GM12878 (cell line): Measurements from ENCODE around the gene F13A1. TPM values are rescaled to one million over a fixed set of nuclear protein-coding genes. Genes with fewer than 3 reads are reported as not detected.

ENCODE experiments used
- ATAC-seq: fragments of 200-7000 bp; cut with Tn5 transposase; 3 replicates; pipeline ENCODE4 v1.9.1; 2020; ENCODE audit warnings: mild to moderate bottlenecking, moderate library complexity
- BruUV-seq: library from RNA; stranded (reverse); fragments of 400-500 nt; replicated peaks from 2 replicates; lab custom pipeline; 2021; lab: Mats Ljungman, UMichigan
- CTCF ChIA-PET: fragments of 300-600 bp; sonication (Branson Sonifier 250); formaldehyde crosslinking; extraction: SDS; loops from one replicate; lab custom pipeline; 2021; ENCODE audit warnings: inconsistent platforms; lab: Yijun Ruan, JAX
- POLR2A ChIA-PET: fragments of 350-600 bp; formaldehyde crosslinking; extraction: SDS; loops from one replicate; lab custom pipeline; 2021; ENCODE audit warnings: inconsistent platforms; lab: Charles Lee
- RAD21 ChIA-PET: fragments of 300-600 bp; sonication (Branson Sonifier 250); formaldehyde crosslinking; loops from one replicate; lab custom pipeline; 2023; ENCODE audit warnings: antibody characterized with exemption; ENCODE audit not compliant: unreplicated experiment; lab: Charles Lee
- SMC1A ChIA-PET: fragments of 300-600 bp; sonication (Branson Sonifier 250); formaldehyde crosslinking; loops from one replicate; lab custom pipeline; 2023; ENCODE audit not compliant: unreplicated experiment, uncharacterized antibody; lab: Charles Lee
- DNase-seq: peaks from one replicate; pipeline ENCODE4 v3.0.0-alpha.2; 2011; ENCODE audit warnings: low read depth, low spot score
- FAIRE-seq: peaks from 3 replicates; lab custom pipeline; 2011; peaks lifted over from hg19 to GRCh38; lab: Jason Lieb, UNC
- H2AFZ ChIP-seq: 2 replicates; pipeline ENCODE4 v1.6.0; 2011; ENCODE audit warnings: low read depth, low read length, control low read depth; ENCODE audit not compliant: control insufficient read depth
- H3K27ac ChIP-seq: 2 replicates; pipeline ENCODE4 v1.5.1; 2011; ENCODE audit warnings: control low read depth; ENCODE audit not compliant: control insufficient read depth, insufficient read depth
- H3K27me3 ChIP-seq, 2 experiments: replicated peaks in 1 of 2; 2 replicates each; pipeline versions ENCODE4 v1.6.0 to v1.6.1; 2011; ENCODE audit warnings: low read length in 1 of 2; ENCODE audit not compliant: control insufficient read depth in 2 of 2, insufficient read depth in 2 of 2
- H3K36me3 ChIP-seq, 2 experiments: 2 replicates each; pipeline ENCODE4 v1.5.1; 2011; ENCODE audit warnings: low read length in 1 of 2; ENCODE audit not compliant: control insufficient read depth in 2 of 2, insufficient read depth in 2 of 2
- H3K4me1 ChIP-seq: 2 replicates; pipeline ENCODE4 v1.6.1; 2011; ENCODE audit warnings: mild to moderate bottlenecking, low read length, moderate library complexity, mixed read lengths; ENCODE audit not compliant: control insufficient read depth, insufficient read depth
- H3K4me2 ChIP-seq: 2 replicates; pipeline ENCODE4 v1.6.0; 2011; ENCODE audit warnings: control low read depth; ENCODE audit not compliant: control insufficient read depth, insufficient read depth
- H3K4me3 ChIP-seq: fragments of 200-600 bp; sonication (generic); 2 replicates; pipeline ENCODE4 v1.5.1; 2016
- H3K79me2 ChIP-seq: 2 replicates; pipeline ENCODE4 v1.6.0; 2011; ENCODE audit warnings: low read length; ENCODE audit not compliant: control insufficient read depth, insufficient read depth
- H3K9ac ChIP-seq: 2 replicates; pipeline ENCODE4 v1.8.0; 2011; ENCODE audit warnings: low read length, control low read depth, mixed read lengths; ENCODE audit not compliant: control insufficient read depth, insufficient read depth
- H3K9me3 ChIP-seq: replicated peaks from 3 replicates; pipeline ENCODE4 v1.5.1; 2011; ENCODE audit warnings: mild to moderate bottlenecking, low read length; ENCODE audit not compliant: control insufficient read depth, insufficient read depth
- H4K20me1 ChIP-seq: 2 replicates; pipeline ENCODE4 v1.6.0; 2011; ENCODE audit not compliant: control insufficient read depth, insufficient read depth
- ATF3 ChIP-seq: IDR thresholded peaks from 2 replicates; pipeline ENCODE4 v1.6.1; 2011; ENCODE audit warnings: low read depth, mild to moderate bottlenecking, low read length, moderate library complexity, borderline replicate concordance; ENCODE audit errors: extremely low read depth
- CEBPZ ChIP-seq: fragments of 150-350 bp; IDR thresholded peaks from 2 replicates; pipeline ENCODE4 v1.6.1; 2016; ENCODE audit warnings: low read depth, low read length
- CHD4 ChIP-seq: fragments of 200-600 bp; sonication (generic); IDR thresholded peaks from 2 replicates; pipeline ENCODE4 v1.6.1; 2016; ENCODE audit warnings: mild to moderate bottlenecking
- E4F1 ChIP-seq: fragments of 450-650 bp; IDR thresholded peaks from 2 replicates; pipeline ENCODE4 v1.6.1; 2018; ENCODE audit warnings: borderline replicate concordance, mild to moderate bottlenecking; ENCODE audit not compliant: partially characterized antibody
- FOS ChIP-seq: IDR thresholded peaks from 3 replicates; pipeline ENCODE4 v1.6.1; 2011; ENCODE audit warnings: borderline replicate concordance; ENCODE audit not compliant: insufficient read length; ENCODE audit errors: extremely low read depth
- LARP7 ChIP-seq: fragments of 450-650 bp; IDR thresholded peaks from 2 replicates; pipeline ENCODE4 v1.6.1; 2017; ENCODE audit warnings: mild to moderate bottlenecking
- SKIL ChIP-seq: fragments of 450-650 bp; IDR thresholded peaks from 2 replicates; pipeline ENCODE4 v1.6.1; 2017; ENCODE audit warnings: mild to moderate bottlenecking, low read depth, inconsistent platforms; ENCODE audit not compliant: poor library complexity, severe bottlenecking
- SMARCA5 ChIP-seq: fragments of 450-650 bp; IDR thresholded peaks from 2 replicates; pipeline ENCODE4 v1.6.1; 2017; ENCODE audit warnings: mild to moderate bottlenecking
- YBX1 ChIP-seq: fragments of 450-650 bp; IDR thresholded peaks from 2 replicates; pipeline ENCODE4 v1.6.1; 2016; ENCODE audit warnings: antibody characterized with exemption
- ZBTB11 ChIP-seq: fragments of 450-650 bp; formaldehyde crosslinking; IDR thresholded peaks from 2 replicates; pipeline ENCODE4 v1.5.0; 2022; ENCODE audit warnings: mild to moderate bottlenecking, missing genetic modification characterization
- WGBS: methylation state at CpG from one replicate; pipeline ENCODE4 v1.1.6; 2016; ENCODE audit warnings: low lambda C conversion rate; ENCODE audit not compliant: insufficient replicate concordance, insufficient coverage; ENCODE audit errors: missing lambda C conversion rate; 5-methylcytosine and 5-hydroxymethylcytosine counted together
- in situ Hi-C: fragments of 300-500 bp; cut with MboI; formaldehyde crosslinking; loops from 9 replicates; pipeline ENCODE4 v1.14.3; 2018; ENCODE audit warnings: mixed read lengths
- intact Hi-C: fragments of 100-400 bp; cut with micrococcal nuclease; formaldehyde crosslinking; loops from one replicate; pipeline ENCODE4 v1.14.2; 2022; ENCODE audit not compliant: unreplicated experiment
- polyA plus RNA-seq, 11 experiments: library from polyadenylated mRNA; depleted of rRNA in 4 of 11; unstranded in 6 of 11; stranded (reverse) in 5 of 11; fragments of >200 nt; fragmentation: Nextera tagmentation in 4 of 11; fragmentation: Illumina TruSeq in 1 of 11; extraction: Ambion mirVana in 4 of 11; extraction: Trizol in 1 of 11; gene quantifications; 1 replicate in 1 of 11; 2 replicates in 10 of 11; pipeline versions ENCODE4 v1.2.1 to v1.2.3, GENCODE V29; 2011 to 2016; ENCODE audit warnings: inconsistent platforms in 2 of 11, missing spikeins in 2 of 11, low read depth in 1 of 11
- total RNA-seq, 4 experiments: library from RNA; depleted of rRNA in 3 of 4; stranded (reverse); fragments of >200 nt in 3 of 4; fragmentation: Illumina TruSeq in 1 of 4; extraction: Trizol in 1 of 4; gene quantifications; 2 replicates each; pipeline versions ENCODE4 v1.2.1 to v1.2.3, GENCODE V29; 2013 to 2021

Gene F13A1
- total and polyA plus RNA-seq, 10 of the 15 experiments (the other 5 are each of a cell fraction or from before 2014, with no cell fraction given), result 0.48 to 1.8 (median 1.0) TPM

DNA sequence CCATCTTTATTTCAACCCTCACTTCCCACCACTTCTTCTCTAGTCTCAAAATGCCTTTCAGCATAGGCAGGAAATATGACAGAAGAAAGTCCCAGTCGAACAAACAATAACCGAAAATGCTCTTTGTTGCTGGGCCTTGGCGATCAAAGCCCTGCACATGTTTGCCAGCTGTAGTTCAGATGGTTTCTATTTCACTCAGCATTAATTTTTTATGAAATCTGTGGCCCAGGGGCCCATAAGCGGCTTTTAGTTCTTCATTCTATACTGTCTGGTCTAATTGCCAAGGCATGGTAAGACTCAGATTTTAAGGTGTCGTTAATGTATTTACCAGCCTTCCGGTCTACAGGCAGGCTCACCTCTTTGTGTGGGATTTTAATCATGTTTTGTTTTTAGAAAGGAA lies 10.9 kb upstream of the F13A1 start:
- ChIA-PET SMC1A (interaction anchor here (0.6 to 12.3 kb wide), 10 partner anchors 13 to 255 kb away, joined by 3 to 217 read pairs (median 7); partner anchors contain the start of gene F13A1), CTCF (interaction anchor here (0.6 to 2.8 kb wide), 3 partner anchors 18 to 62 kb away, joined by 3 to 12 read pairs (median 4); no protein-coding TSS in a partner anchor), POLR2A (interaction anchor here (0.6 to 5.2 kb wide), 4 partner anchors 13 to 64 kb away, joined by 3 to 69 read pairs (median 10); no protein-coding TSS in a partner anchor), RAD21 (interaction anchor here (0.6 to 9.4 kb wide), 9 partner anchors 14 to 255 kb away, joined by 3 to 202 read pairs (median 10); no protein-coding TSS in a partner anchor)
- peak overlapping the region; percentile 40; the same call in 1 of the 2 replicates for H3K4me3 ChIP-seq
- intact Hi-C loops, result loop anchor here (1.0 to 5.0 kb wide), 4 partner anchors 76 to 274 kb away; no protein-coding TSS in a partner anchor
- ATAC-seq, result peak; percentile 80
- H3K9ac ChIP-seq, result peak overlapping the region; percentile 72
- H3K4me1 ChIP-seq, result peaks cover 38% of the 10 kb centered on the region
- no peaks in the 10 kb centered on the region for H4K20me1 ChIP-seq
- H3K79me2 ChIP-seq, result no peaks in the 10 kb centered on the region
- no peaks in the 10 kb centered on the region for H3K27me3 ChIP-seq
- peak overlapping the region; percentile 87 for H3K4me2 ChIP-seq
- in situ Hi-C loops, result loop anchor here (5.0 kb wide), 1 partner anchor 76 kb away; no protein-coding TSS in a partner anchor
- BruUV-seq, result no TSS peak
- peaks cover 2% of the 10 kb centered on the region; the same call in 2 of the 3 replicates for H3K9me3 ChIP-seq
- peak overlapping the region; percentile 97 for H3K27ac ChIP-seq
- H2AFZ ChIP-seq, result peak overlapping the region; percentile 9
- peak; percentile 96 for FAIRE-seq
- DNase-seq, result peak; percentile 95
- no peaks in the 10 kb centered on the region for H3K36me3 ChIP-seq
- 1% methylated on average over 6 of the region's 6 CpGs for WGBS
- TF ChIP-seq E4F1 (no peak), ZBTB11 (CRISPR knock-in tag) (no peak), SKIL (peak; percentile 96), FOS (no peak), CEBPZ (no peak), YBX1 (no peak), CHD4 (no peak), LARP7 (0 out of 2 replicates have a peak, but pooled peaks have one; percentile 0), SMARCA5 (no peak), ATF3 (no peak)
